COLO668 (cell line): ENCODE data around the gene APOL6.
"Not testable (repeated sequence)": the region's sequence is repeated elsewhere in the genome, so short reads cannot be mapped to it uniquely, and the experiment has no call there.

Experiments
- DNase-seq: peaks from one replicate; lab custom pipeline; 2025; ENCODE audit not compliant: unreplicated experiment; lab: John Stamatoyannopoulos, UW

The APOL6 gene

DNA sequence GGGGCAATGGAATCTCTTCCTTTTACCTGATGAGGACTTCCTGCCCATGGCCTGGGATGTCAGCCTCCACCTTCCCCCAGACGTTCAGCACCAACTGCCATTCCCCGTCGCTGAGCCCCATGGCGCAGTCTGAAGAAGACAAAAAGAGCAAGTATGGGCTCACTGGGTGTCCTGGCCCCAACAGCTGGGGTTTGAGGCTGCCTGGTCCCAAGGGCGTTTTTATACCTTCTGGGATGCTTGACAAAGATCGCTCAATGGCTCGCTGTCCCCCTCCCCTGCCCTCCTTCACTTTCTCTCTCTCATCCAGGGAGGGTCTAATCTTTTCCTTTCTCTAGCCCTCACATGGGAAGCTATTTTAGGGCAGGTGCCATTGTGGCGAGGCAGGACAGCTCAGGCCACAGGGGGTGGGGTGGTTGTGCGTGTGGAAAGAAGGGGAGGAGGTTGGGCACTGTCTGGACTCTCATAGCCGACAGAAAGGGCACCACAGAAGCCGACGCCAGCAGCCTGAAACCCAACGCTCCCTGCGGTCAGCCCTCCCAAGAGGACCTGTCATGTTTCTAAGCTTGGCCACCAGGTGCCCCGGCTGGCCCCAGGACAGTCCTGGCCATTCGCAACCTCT, 31.0 kb upstream of the APOL6 start, which contains the start of gene MB:
Gene MB (minus strand): TSS at position 193 of the 619 bp plus-strand sequence. CDS start 72 bp downstream, at position 121.
- DNase-seq = no peak

DNA sequence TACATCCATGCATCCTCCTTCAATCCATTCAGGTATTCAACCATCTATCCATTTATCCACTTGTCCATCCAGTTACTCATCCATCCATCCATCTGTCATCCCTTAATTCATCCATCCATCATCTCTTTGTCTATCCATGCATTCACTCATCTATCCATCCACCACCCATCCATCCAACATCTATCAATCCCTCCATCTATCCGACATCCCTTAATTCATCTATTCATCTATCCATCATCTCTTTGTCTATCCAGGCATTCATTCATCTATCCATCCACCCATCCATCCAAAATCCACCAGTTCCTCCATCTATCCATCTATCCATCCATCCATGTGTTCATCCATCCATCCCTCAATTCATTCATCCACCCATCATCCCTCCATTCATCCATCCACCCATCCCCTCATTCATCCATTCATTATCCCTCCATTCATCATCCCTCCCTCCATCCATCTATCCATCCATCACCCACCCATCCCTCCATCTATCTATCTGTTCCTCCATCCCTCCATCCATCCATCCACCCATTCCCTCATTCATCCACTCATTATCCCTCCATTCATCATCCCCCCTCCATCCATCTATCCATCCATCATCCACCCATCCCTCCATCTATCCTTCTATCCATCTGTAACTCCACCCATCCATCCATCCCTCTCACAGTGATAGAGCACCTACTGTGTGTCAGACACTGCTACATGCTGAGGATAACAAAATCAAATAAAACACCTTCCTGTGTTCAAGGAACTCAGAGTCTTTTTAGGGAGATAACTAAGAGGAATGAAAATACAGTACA, 29.6 kb upstream of the APOL6 start:
- DNase-seq = no peak

DNA sequence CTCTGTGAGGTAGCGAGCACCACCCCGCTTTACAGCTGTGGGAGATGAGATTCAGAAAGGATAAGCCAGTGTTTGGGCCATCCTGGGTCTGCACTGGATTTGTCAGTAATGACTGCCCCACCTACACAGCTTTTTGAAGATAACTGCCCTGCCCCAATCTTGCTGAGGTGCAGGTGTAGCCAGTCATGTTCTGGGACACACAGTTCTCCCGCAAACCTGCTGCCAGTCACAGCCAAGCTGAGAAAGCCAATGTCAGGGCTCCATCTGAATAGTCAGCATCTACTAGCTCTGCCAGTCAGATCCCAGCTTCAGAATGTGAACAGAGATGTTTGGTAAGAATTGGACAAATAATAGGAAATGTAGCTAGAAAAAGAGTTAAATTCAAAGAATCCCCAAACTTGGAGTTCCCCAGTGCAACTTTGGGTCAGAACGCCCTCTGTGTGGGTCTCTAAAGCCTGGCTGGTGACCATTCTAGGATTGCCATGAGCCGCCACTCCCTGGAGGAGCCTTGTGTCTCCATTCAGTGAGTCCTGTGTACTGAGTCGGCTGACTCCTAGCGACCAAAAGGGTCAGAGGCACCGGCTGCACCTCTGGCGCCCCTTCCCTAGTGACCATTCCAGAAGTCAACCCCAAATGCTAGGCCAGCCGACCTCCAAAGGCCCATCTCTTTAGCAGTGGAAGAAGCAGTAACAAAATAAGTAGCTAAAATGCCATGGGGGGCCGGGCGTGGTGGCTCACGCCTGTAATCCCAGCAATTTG, 28.7 kb upstream of the APOL6 start:
- no peak for DNase-seq

DNA sequence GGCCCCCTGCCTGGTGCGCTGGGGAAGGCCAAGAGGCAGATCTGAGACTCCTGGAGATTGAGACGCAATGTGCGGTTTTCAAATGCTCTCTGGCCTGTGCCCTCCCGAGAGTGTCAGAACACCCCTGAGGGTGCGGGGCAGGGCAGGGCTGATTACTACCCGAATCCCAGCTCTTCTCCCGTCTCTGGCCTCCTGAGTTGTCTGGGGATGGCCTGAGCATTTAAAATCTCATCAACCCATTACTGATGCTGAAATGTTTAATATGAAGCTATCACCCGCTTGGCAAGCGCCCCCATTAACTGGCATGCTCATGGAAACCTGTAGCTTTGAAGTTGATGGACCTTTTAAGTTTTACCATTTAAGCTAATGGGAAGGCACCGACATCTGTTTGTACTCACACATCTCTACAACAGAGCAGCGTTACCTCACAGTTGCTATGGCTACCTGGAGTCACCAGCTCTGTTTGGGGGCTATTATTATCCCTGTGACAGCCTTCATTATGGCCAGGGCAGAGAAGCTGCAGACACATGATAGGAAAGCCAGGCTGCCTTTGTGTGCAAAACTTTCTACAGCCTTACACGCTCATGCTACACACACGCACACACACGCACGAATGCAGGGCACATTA, 27.5 kb upstream of the APOL6 start:
- peak; percentile 35 for DNase-seq

DNA sequence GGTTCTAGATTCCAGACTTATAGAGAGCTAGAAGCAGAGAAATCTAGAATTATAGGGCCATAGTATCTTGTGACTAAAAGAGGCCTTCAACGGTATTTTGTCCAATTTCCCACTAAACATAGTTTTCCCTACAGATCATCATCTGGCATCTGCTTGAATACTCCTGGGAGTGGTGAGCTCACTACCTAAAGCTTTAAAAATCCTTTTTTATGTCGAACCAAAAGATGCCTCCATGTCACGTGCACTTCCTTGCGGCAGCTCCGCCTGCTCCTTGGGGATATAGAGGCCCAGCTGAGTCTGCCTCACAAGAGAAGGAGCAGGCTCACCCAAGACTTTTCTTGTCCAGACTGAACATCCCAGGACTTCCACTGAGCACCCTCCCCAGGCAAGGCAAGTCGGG, 26.8 kb upstream of the APOL6 start:
- DNase-seq = no peak

DNA sequence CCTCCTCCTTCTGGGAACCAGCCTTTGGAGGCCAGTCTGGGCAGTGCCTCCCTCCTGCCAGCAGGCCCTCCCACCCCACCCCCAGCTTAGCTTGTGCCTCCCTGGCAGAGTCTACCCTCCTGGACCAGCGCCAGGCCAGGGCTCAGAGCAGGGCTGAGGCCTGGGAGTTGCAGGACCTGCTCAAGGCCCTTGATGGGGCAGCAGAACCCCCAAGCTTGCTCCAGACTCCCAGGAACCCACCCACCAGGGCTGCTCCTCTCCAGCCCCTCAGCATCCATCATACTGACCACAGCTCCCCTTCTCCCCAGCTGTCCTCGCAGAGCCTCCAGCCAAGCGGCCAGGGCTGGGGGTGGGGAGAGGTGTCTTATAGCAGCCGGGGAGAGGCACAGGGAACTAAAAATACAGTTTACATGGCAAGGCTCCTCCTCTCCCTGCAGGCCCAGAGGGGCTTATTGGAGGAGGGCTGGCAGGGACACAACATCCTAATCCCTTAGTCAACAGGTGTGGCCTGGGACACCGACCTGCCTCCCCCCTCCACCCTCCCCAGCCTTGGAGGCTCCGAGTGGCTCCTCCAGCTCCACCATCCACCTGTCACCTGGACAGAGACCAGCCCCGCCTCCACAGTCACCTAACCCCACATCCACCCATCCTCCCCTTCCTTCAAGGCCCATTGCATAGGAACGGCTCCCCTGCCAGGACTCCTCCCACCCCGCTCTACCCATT, 25.9 kb upstream of the APOL6 start:
- peak; percentile 94 for DNase-seq

DNA sequence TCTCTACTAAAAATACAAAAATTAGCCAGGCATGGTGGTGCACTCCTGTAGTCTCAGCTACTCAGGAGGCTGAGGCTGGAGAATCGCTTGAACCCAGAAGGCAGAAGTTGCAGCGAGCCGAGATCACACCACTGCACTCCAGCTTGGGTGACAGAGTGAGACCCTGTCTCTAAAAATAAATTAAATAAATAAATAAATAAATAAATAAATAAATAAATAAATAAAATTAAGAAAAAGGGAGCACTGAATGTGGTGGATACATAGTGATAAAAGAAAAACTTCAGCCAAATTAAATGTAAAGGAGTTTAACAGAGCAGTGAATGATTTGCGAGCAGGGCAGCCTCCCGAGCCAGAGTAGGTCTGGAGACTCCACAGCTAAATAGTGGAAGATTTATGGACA, 24.4 kb upstream of the APOL6 start:
- DNase-seq = not testable (repeated sequence)

DNA sequence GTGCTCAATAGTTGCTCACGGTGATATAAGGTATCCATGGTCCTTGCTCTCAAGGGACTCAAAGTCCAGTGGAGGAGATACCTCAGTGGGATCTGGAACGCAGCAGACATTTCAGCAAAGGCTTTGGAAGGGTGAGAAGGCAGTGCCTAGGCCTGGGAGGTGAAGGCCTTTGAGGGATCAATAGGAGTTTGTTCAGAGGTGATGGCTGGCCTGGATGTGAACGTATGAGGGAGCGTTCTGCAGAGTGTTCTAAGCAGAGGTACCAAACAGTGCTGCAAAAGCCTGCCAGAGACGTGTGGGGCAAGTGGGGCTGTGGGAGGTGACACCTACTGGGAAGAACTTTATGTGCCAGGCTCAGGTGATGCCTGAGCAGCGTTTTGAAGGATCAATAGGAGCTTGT, 23.7 kb upstream of the APOL6 start:
- DNase-seq = no peak

DNA sequence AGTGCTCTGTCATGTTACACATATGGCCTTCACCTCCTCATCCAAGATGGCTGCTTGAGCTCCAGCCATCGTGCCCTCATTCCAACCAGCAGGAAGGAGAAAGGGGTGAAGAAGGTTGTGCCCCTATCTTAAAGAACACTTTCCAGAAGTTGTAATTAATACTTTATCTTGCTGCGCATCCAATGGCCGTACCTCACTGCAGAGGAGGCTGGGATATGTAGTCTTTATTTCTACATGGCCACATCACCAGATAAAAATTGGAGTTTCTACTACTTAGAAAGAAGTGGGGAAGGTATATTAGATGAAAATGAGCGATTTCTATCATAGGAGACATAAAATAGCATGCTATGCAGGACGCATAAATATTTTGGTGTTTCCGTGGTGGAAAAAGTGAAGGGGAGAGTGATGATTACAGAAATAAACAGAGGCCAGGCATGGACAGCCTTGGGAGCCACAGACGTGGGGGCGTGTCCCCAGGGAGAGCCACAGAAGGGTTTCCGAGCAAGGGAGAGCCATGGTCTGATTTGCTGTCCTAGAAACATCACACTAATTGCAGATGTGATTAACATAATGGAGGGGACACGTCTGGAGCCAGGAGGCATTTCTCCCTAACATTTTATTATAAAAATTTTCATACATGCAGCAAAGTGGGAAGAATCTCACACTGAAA, 22.3 kb upstream of the APOL6 start:
- no peak for DNase-seq

DNA sequence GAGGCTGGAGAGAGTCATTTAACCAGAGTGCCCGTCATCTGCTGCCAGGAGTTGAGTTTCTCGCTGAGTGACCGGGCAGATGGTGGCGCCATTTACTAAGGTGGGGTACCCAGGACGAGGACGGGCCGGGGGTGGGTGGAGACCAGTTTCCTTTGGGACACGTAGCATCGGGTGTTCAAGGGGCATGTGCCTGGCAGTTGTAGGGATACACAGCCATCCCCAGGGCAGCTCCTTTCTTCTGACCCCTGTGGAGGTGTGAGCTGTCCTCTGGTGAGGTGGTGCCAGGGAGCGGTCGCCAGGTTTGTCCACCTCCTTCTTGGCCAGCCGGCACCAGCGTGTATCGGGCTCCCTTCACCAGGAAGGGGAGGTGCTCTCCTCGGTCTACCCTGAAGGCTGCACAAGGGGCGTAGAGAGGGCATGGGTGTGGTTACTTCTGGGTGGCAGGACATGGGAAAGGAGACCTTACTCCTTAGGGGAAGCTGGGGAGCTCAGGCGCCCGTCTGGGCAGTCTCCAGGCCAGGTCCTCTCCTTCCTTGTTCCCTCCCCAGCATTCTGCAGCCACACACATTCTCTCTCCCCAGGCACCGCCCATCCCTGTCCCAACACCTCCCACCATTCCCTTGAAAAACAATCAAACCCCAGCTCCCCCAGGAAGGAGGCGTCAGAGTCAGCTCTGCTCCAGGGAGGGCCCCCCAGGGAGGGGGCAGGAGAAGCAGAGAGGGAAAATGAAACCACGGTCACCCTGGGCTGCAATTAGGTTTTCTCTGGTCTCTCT, 20.8 kb upstream of the APOL6 start:
- DNase-seq = peak; percentile 68

DNA sequence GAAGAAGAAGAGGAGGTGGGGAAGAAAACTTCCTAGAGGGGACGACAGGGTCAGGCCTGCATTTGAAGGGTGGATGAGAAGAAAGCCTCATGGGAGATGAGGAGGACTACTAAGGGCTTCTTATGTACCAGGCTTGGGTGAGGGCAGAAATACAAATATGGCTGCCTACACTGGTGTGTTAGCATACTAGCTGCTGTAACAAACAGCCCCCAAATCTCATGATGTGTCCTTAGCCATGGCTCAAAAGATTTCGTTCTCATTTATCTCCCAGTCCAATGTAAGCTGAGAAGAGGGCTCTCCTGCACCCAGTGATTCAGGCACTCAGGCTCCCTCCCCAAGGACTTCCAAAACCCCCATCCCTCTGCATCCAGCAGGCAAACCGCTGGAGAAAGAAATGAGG, 19.5 kb upstream of the APOL6 start:
- no peak for DNase-seq

DNA sequence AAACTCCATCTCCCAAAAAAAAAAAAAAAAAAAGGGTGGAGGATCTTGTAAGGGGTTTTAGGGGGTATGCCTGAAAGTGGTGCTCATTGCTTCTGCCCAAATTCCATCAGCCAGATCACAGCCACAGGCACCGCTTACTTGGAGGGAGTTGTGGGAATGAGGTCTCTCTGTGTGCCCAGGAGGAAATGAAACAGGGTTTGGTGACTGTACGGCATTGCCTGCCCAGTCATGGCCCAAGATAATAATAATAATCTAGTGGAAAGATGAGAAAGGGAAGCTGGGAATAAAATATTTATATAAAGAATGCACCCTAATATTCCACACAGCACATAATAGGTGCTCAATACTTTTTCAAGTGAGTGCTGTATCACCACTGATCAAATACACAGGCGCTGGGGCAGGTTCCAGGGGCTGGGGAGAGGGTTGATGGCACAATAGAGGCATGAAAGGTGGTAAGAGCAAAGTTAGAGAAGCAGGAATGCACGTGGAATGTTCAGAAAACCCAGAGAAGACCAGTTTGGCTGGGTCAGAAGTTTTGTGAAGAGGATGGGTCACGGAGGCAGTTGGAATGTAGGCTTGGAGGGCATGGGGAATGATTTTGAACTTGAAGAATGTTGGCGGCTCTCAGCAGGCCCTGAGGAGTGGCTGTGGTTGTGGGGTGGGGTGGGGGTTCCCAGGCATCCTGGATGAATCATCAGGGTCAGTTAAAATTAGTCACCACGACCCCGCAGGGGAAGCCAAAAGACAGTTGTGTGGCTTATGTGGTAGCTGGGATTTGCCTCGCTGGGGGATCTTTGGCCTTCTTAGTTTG, 18.6 kb upstream of the APOL6 start:
- no peak for DNase-seq

DNA sequence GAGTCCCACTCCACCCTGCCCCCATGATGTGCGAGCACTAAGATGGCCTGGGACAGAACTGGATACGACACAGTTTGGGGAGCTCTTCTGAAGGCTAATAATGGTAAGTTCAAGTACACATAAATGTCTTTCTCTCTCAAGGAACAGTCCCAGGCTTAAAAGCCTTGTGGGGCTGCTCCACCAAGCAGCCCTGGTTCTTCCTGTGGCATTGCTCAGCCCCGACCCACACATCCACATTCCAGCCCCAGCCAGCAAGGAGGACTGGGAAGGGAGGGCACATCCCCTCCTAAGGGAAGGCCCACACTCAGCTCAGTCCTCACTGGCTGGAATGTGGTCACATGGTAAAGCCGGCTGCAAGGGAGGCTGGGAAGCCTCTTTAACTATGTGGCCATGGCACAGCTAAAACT, 17.9 kb upstream of the APOL6 start:
- no peak for DNase-seq

DNA sequence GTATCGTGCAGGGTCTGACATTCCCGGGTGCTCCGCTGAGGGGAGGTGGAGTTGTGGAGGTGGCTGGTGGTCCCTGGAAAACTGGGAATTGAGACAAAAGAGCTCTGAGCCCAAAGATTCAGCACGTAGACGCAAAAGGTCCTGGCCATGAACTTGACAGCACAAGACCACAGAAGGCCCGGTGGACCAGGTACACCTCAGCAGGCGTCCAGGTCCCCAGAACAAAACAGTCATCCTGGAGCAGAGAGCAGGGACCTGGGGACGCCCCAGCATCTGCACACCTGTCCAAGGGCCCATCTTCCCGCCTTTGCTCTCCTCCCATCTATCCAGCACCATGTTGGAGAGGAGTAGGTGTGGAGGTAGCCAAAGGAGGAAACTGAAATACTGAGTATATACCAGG, 17.4 kb upstream of the APOL6 start:
- no peak for DNase-seq

DNA sequence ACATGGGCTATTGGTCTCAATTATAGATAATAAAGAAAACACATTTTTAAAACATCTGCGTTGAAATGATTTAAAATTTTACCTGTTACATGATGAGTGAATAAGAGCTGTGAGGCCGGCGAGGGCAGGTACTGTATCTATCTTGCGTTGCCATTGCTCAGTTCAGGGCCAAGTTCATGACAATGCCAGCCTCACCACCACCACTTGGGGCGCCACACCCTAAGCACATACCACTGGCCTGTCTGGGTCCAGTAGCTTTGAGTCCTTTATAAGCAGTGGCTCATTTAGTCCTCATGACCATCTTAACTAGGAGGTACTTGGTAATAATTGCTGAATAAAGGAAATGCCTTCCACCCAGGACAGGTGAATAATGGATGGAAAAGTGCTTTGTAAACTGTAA, 16.6 kb upstream of the APOL6 start:
- DNase-seq = peak; percentile 48

DNA sequence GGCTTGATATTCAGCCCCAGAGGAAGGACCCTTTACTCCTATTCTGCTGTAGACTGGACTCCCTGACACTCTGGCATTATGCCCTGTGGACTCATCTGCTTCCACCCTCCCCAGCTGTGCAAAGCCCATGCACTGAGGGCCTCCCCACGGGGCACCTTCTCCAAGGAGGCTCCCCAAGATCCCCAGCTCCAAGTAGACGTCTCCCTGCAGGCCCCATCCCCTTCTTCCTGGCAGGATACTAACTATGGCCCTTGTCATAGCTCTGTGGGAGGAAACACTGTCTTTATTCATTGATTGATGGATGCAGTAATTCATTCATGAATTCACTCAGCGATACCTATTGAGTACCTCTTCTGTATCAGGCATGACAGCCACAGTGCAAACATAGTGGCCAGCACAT, 15.3 kb upstream of the APOL6 start:
- DNase-seq = no peak

DNA sequence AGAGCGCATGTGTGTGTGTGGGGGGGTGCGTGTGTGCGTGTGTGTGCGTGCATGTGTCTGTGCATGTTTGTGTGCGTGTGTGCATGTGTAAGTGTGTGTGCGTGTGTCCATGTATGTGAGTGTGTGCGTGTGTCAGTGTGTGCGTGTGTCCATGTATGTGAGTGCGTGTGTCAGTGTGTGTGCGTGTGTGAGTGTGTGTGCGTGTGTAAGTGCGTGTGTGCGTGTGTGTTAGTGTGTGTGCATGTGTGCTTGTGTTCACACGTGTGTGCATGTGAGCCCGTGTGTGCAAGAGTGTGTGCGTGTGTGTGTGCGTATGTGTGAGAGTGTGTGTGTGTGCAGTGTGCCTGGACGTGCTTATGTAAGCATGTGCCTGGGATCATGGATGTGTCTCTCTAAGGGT, 14.7 kb upstream of the APOL6 start:
- no peak for DNase-seq

DNA sequence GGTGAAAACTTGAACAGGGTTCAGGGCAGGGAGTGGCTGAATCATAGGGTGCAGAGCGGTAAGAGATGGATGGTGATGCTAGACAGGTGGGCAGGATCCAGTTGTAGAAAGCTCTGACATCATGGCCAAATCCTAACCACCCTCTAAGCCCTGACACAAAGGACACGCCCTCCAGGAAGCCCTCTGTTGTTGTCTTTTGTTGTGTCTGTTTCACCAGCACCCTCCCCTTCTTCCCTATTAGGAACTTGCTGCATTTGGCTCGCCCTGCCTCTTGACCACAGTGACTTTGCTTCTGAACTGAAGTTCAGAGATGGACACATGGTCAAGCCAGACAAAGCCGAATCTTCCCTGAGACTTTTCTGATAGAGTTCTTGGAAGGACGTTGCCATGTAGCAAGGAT, 14.2 kb upstream of the APOL6 start:
- DNase-seq = no peak
